IMR-90 (cell line): ENCODE data around the gene PFKFB2. TPM values are rescaled to one million over a fixed set of nuclear protein-coding genes. Genes with fewer than 3 reads are reported as not detected.

Source experiments
- ATAC-seq: fragments of 200-7000 bp; cut with Tn5 transposase; 2 replicates; pipeline ENCODE4 v1.9.1; 2020; ENCODE audit warnings: low read depth, mild to moderate bottlenecking, moderate library complexity
- BruUV-seq: library from RNA; stranded (reverse); fragments of 400-500 nt; replicated peaks from 2 replicates; lab custom pipeline; 2021; lab: Mats Ljungman, UMichigan
- CTCF ChIA-PET: fragments of 300-600 bp; formaldehyde crosslinking; extraction: SDS; loops from one replicate; lab custom pipeline; 2021; ENCODE audit warnings: antibody characterized with exemption; lab: Yijun Ruan, JAX
- POLR2A ChIA-PET: fragments of 300-600 bp; sonication (Branson Sonifier 250); formaldehyde crosslinking; loops from one replicate; lab custom pipeline; 2022; ENCODE audit warnings: antibody characterized with exemption; ENCODE audit not compliant: unreplicated experiment; lab: Charles Lee
- DNase-seq: peaks from one replicate; pipeline ENCODE4 v3.0.0; 2013
- H2AFZ ChIP-seq: replicated peaks from 2 replicates; pipeline ENCODE3; 2013; ENCODE audit warnings: low read length, mild to moderate bottlenecking; ENCODE audit not compliant: poor library complexity
- H2AK5ac ChIP-seq: 2 replicates; pipeline ENCODE4 v1.6.1; 2013; ENCODE audit warnings: low read depth, low read length, inconsistent platforms
- H2AK9ac ChIP-seq: replicated peaks from 2 replicates; pipeline ENCODE3; 2013; ENCODE audit warnings: mild to moderate bottlenecking, low read depth, low read length, moderate library complexity; ENCODE audit not compliant: poor library complexity
- H2BK120ac ChIP-seq: 2 replicates; pipeline ENCODE4 v1.6.1; 2013; ENCODE audit warnings: low read depth, low read length, inconsistent platforms
- H2BK15ac ChIP-seq: 3 replicates; pipeline ENCODE4 v1.6.1; 2013; ENCODE audit warnings: low read depth, low read length, inconsistent platforms
- H2BK20ac ChIP-seq: 2 replicates; pipeline ENCODE4 v1.6.1; 2013; ENCODE audit warnings: low read depth, mild to moderate bottlenecking, inconsistent platforms, low read length, moderate library complexity
- H2BK5ac ChIP-seq: 2 replicates; pipeline ENCODE4 v1.6.1; 2013; ENCODE audit warnings: mild to moderate bottlenecking, low read depth, low read length, inconsistent platforms; ENCODE audit not compliant: poor library complexity, severe bottlenecking
- H3K14ac ChIP-seq: replicated peaks from 2 replicates; pipeline ENCODE4 v1.6.1; 2013; ENCODE audit warnings: low read depth, low read length, inconsistent platforms
- H3K18ac ChIP-seq: 2 replicates; pipeline ENCODE4 v1.6.1; 2013; ENCODE audit warnings: low read depth, low read length, control low read depth
- H3K23ac ChIP-seq: 2 replicates; pipeline ENCODE4 v1.6.1; 2013; ENCODE audit warnings: low read depth, low read length, inconsistent platforms
- H3K27ac ChIP-seq: 2 replicates; pipeline ENCODE4 v1.5.1; 2013; ENCODE audit warnings: mild to moderate bottlenecking, control low read depth, low read length; ENCODE audit not compliant: insufficient read depth
- H3K27me3 ChIP-seq: 2 replicates; pipeline ENCODE4 v1.6.1; 2013; ENCODE audit warnings: low read length; ENCODE audit not compliant: control insufficient read depth, insufficient read depth
- H3K36me3 ChIP-seq: 2 replicates; pipeline ENCODE4 v1.6.1; 2013; ENCODE audit warnings: low read length, mixed read lengths; ENCODE audit not compliant: control insufficient read depth, insufficient read depth
- H3K4ac ChIP-seq: 2 replicates; pipeline ENCODE4 v1.6.1; 2013; ENCODE audit warnings: low read depth, low read length, inconsistent platforms
- H3K4me1 ChIP-seq: 2 replicates; pipeline ENCODE4 v1.6.1; 2013; ENCODE audit warnings: low read length, mixed read lengths; ENCODE audit not compliant: control insufficient read depth, insufficient read depth
- H3K4me2 ChIP-seq: 2 replicates; pipeline ENCODE4 v1.6.1; 2013; ENCODE audit warnings: low read depth, mild to moderate bottlenecking, control low read depth, low read length, moderate library complexity
- H3K4me3 ChIP-seq: 2 replicates; pipeline ENCODE4 v1.5.1; 2013; ENCODE audit warnings: low read depth, mild to moderate bottlenecking, control low read depth, low read length, moderate library complexity; ENCODE audit not compliant: insufficient read depth
- H3K56ac ChIP-seq: 2 replicates; pipeline ENCODE4 v1.6.1; 2013; ENCODE audit warnings: low read length, inconsistent platforms; ENCODE audit not compliant: insufficient read depth; ENCODE audit errors: extremely low read depth
- H3K79me1 ChIP-seq, 2 experiments: 2 replicates each; pipeline ENCODE4 v1.6.1; 2013; ENCODE audit warnings: low read length in 2 of 2, inconsistent platforms in 1 of 2, low read depth in 1 of 2
- H3K9ac ChIP-seq: 2 replicates; pipeline ENCODE4 v1.6.1; 2013; ENCODE audit warnings: low read depth, low read length, control low read depth
- H3K9me1 ChIP-seq: 2 replicates; pipeline ENCODE4 v1.6.1; 2013; ENCODE audit warnings: low read length, inconsistent platforms; ENCODE audit not compliant: insufficient read depth
- H3K9me3 ChIP-seq: 2 replicates; pipeline ENCODE4 v1.6.1; 2013; ENCODE audit warnings: low read length; ENCODE audit not compliant: control insufficient read depth, insufficient read depth
- H4K20me1 ChIP-seq: 2 replicates; pipeline ENCODE4 v1.6.1; 2013; ENCODE audit warnings: low read length, inconsistent platforms; ENCODE audit not compliant: insufficient read depth
- H4K5ac ChIP-seq: 2 replicates; pipeline ENCODE4 v1.6.1; 2013; ENCODE audit warnings: mild to moderate bottlenecking, low read depth, low read length, control low read depth
- H4K8ac ChIP-seq, 2 experiments: 2 replicates each; pipeline ENCODE4 v1.6.1; 2013; ENCODE audit warnings: low read depth in 2 of 2, low read length in 2 of 2, control low read depth in 1 of 2, inconsistent platforms in 1 of 2
- H4K91ac ChIP-seq: 2 replicates; pipeline ENCODE4 v1.6.1; 2013; ENCODE audit warnings: low read depth, low read length, inconsistent platforms; ENCODE audit not compliant: insufficient read depth
- BHLHE40 ChIP-seq: fragments of 150-350 bp; IDR thresholded peaks from 2 replicates; pipeline ENCODE4 v1.6.1; 2016; ENCODE audit warnings: mild to moderate bottlenecking, low read depth, low read length
- CEBPB ChIP-seq: IDR thresholded peaks from 2 replicates; pipeline ENCODE4 v1.6.1; 2012; ENCODE audit warnings: low read depth, low read length, improper control_type of control experiment
- CHD1 ChIP-seq: IDR thresholded peaks from 2 replicates; pipeline ENCODE4 v1.6.1; 2012; ENCODE audit warnings: low read depth, low read length, improper control_type of control experiment
- FOS ChIP-seq: fragments of 150-350 bp; IDR thresholded peaks from 2 replicates; pipeline ENCODE4 v1.6.1; 2016; ENCODE audit warnings: low read depth, low read length
- MAFK ChIP-seq: IDR thresholded peaks from 2 replicates; pipeline ENCODE4 v1.6.1; 2012; ENCODE audit warnings: low read depth, low read length, improper control_type of control experiment
- MAZ ChIP-seq: IDR thresholded peaks from 2 replicates; pipeline ENCODE4 v1.6.1; 2012; ENCODE audit warnings: low read depth, mild to moderate bottlenecking, low read length, improper control_type of control experiment, moderate library complexity, borderline replicate concordance
- MXI1 ChIP-seq: IDR thresholded peaks from 2 replicates; pipeline ENCODE4 v1.6.1; 2012; ENCODE audit warnings: low read depth, mild to moderate bottlenecking, low read length, moderate library complexity, borderline replicate concordance
- NFE2L2 ChIP-seq: fragments of 150-350 bp; IDR thresholded peaks from 2 replicates; pipeline ENCODE4 v1.6.1; 2016; ENCODE audit warnings: low read depth, mild to moderate bottlenecking, low read length
- POLR2A ChIP-seq: IDR thresholded peaks from 2 replicates; pipeline ENCODE4 v1.6.1; 2012; ENCODE audit warnings: mild to moderate bottlenecking, low read depth, low read length
- RAD21 ChIP-seq: IDR thresholded peaks from 2 replicates; pipeline ENCODE4 v1.6.1; 2012; ENCODE audit warnings: low read length, improper control_type of control experiment
- RCOR1 ChIP-seq: IDR thresholded peaks from 2 replicates; pipeline ENCODE4 v1.6.1; 2012; ENCODE audit warnings: mild to moderate bottlenecking, low read length, improper control_type of control experiment; ENCODE audit not compliant: insufficient replicate concordance
- RFX5 ChIP-seq: IDR thresholded peaks from 2 replicates; pipeline ENCODE4 v1.8.0; 2012; ENCODE audit warnings: low read depth, mild to moderate bottlenecking, low read length, moderate library complexity
- SMC3 ChIP-seq: fragments of 150-350 bp; IDR thresholded peaks from 2 replicates; pipeline ENCODE4 v1.6.1; 2016; ENCODE audit warnings: low read depth, mild to moderate bottlenecking, antibody characterized with exemption, low read length, moderate library complexity
- WGBS, 2 experiments: methylation state at CpG; one replicate each; pipeline versions ENCODE4 v1.1.5 to v1.1.7; 2013; ENCODE audit warnings: missing lambda C conversion rate in 2 of 2; ENCODE audit not compliant: insufficient read length in 1 of 2; ENCODE audit errors: extremely low coverage in 2 of 2; 5-methylcytosine and 5-hydroxymethylcytosine counted together
- dilution Hi-C: fragments of 300-500 bp; cut with HindIII; formaldehyde crosslinking; loops from one replicate; pipeline ENCODE4 v1.14.3; 2018; ENCODE audit warnings: low sequenced_read_pairs; ENCODE audit not compliant: unreplicated experiment
- in situ Hi-C: fragments of 300-500 bp; cut with MboI; formaldehyde crosslinking; loops from 3 replicates; pipeline ENCODE4 v1.14.3; 2019; ENCODE audit warnings: low sequenced_read_pairs, inconsistent platforms, mixed read lengths
- intact Hi-C: fragments of 100-400 bp; cut with micrococcal nuclease; formaldehyde crosslinking; loops from 2 replicates; pipeline ENCODE4 v1.10.0; 2022
- polyA plus RNA-seq, 3 experiments: library from polyadenylated mRNA; depleted of rRNA; stranded (reverse); fragments of >200 nt; gene quantifications; 2 replicates each; pipeline ENCODE4 v1.2.3, GENCODE V29; 2012; ENCODE audit warnings: low replicate concordance in 1 of 3
- total RNA-seq: library from RNA; depleted of rRNA; stranded (reverse); fragments of >200 nt; gene quantifications from 2 replicates; pipeline ENCODE4 v1.2.3, GENCODE V29; 2012
- TF ChIP-seq, protein P1 (sequence below): fragments of 150-350 bp; IDR thresholded peaks from 2 replicates; pipeline ENCODE4 v1.6.1; 2017; ENCODE audit warnings: mild to moderate bottlenecking, antibody characterized with exemption, low read length, low read depth
- TF ChIP-seq, protein P2 (sequence below): conservative IDR thresholded peaks from 2 replicates; pipeline ENCODE4 v1.5.1; 2012; ENCODE audit warnings: mild to moderate bottlenecking, low read depth, low read length, improper control_type of control experiment
- TF ChIP-seq, protein P3 (sequence below): fragments of 150-350 bp; IDR thresholded peaks from 2 replicates; pipeline ENCODE4 v1.6.1; 2016; ENCODE audit warnings: low read depth, mild to moderate bottlenecking, low read length, moderate library complexity, borderline replicate concordance

PFKFB2 gene
- total and polyA plus RNA-seq, 2 of the 4 experiments (the other 2 are of a cell fraction), result 0.62 to 1.3 TPM

DNA sequence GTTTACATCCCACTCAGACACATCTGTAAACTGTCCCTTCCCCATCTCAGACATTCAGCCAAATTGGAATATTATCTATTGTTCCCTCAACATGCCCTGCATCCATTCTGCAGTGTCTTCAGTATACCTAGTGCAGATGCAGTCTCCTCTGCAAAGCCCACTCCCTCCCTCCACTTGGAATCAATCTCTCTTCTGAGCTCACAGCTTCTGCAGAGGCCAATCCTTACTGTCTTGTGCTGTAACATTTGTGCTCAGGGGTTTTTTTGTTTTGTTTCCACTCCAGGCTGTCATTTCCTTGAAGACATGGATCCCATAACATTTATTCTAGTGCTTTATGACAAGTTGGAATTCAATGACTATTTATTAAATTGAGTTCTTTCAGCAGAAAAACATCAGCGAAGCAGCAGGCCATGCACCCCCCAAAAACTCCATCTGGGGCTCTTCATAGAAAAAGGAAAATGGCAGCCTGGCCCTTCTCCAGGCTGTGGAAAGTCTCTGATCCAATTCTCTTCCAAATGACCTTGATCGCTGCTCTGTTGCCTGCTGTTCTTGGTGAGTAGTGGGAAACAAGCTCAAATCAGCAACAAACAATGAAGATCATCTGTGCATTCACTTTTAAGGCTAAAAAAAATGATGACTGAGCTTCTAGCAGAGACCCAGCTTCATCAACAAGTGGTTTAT is 59.7 kb downstream of the PFKFB2 start:
- no peak overlapping the region for H3K4ac ChIP-seq
- no peak overlapping the region for H3K23ac ChIP-seq
- no peak overlapping the region for H2BK20ac ChIP-seq
- H3K9me1 ChIP-seq, result no peaks in the 10 kb centered on the region
- TF ChIP-seq, protein P1, sequence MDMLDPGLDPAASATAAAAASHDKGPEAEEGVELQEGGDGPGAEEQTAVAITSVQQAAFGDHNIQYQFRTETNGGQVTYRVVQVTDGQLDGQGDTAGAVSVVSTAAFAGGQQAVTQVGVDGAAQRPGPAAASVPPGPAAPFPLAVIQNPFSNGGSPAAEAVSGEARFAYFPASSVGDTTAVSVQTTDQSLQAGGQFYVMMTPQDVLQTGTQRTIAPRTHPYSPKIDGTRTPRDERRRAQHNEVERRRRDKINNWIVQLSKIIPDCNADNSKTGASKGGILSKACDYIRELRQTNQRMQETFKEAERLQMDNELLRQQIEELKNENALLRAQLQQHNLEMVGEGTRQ, result no peak
- TF ChIP-seq POLR2A (no peak), RFX5 (no peak), FOS (no peak), RCOR1 (no peak), CHD1 (no peak), MXI1 (no peak), SMC3 (no peak), NFE2L2 (no peak), BHLHE40 (no peak), MAZ (no peak), RAD21 (no peak), CEBPB (no peak), MAFK (no peak)
- TF ChIP-seq, protein P2, sequence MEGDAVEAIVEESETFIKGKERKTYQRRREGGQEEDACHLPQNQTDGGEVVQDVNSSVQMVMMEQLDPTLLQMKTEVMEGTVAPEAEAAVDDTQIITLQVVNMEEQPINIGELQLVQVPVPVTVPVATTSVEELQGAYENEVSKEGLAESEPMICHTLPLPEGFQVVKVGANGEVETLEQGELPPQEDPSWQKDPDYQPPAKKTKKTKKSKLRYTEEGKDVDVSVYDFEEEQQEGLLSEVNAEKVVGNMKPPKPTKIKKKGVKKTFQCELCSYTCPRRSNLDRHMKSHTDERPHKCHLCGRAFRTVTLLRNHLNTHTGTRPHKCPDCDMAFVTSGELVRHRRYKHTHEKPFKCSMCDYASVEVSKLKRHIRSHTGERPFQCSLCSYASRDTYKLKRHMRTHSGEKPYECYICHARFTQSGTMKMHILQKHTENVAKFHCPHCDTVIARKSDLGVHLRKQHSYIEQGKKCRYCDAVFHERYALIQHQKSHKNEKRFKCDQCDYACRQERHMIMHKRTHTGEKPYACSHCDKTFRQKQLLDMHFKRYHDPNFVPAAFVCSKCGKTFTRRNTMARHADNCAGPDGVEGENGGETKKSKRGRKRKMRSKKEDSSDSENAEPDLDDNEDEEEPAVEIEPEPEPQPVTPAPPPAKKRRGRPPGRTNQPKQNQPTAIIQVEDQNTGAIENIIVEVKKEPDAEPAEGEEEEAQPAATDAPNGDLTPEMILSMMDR, result no peak
- TF ChIP-seq, protein P3, sequence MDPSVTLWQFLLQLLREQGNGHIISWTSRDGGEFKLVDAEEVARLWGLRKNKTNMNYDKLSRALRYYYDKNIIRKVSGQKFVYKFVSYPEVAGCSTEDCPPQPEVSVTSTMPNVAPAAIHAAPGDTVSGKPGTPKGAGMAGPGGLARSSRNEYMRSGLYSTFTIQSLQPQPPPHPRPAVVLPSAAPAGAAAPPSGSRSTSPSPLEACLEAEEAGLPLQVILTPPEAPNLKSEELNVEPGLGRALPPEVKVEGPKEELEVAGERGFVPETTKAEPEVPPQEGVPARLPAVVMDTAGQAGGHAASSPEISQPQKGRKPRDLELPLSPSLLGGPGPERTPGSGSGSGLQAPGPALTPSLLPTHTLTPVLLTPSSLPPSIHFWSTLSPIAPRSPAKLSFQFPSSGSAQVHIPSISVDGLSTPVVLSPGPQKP, result no peak
- BruUV-seq, result no TSS peak
- H4K8ac ChIP-seq, result no peak overlapping the region
- no peaks in the 10 kb centered on the region for H3K9me3 ChIP-seq
- CTCF ChIA-PET, result no interaction called here
- intact Hi-C loops, result no loop called here
- dilution Hi-C loops, result no loop called here
- no peak overlapping the region for H2BK120ac ChIP-seq
- DNase-seq (no peak), ATAC-seq (no peak)
- no peaks in the 10 kb centered on the region for H3K4me1 ChIP-seq
- H4K20me1 ChIP-seq, result no peaks in the 10 kb centered on the region
- no peak overlapping the region for H3K4me2 ChIP-seq
- H4K91ac ChIP-seq, result no peak overlapping the region
- H3K27me3 ChIP-seq, result no peaks in the 10 kb centered on the region; the same call in 1 of the 2 replicates
- H2AFZ ChIP-seq, result no peak overlapping the region
- H3K27ac ChIP-seq, result no peak overlapping the region
- no peak overlapping the region for H3K9ac ChIP-seq
- no peak overlapping the region for H4K5ac ChIP-seq
- H3K56ac ChIP-seq, result no peak overlapping the region
- H2AK5ac ChIP-seq, result no peak overlapping the region
- no peak overlapping the region for H3K18ac ChIP-seq
- POLR2A ChIA-PET, result no interaction called here
- no CpG with 5 or more reads among the region's 2 CpGs for WGBS, 2 experiments
- H3K14ac ChIP-seq, result no peak overlapping the region
- in situ Hi-C loops, result no loop called here
- H3K4me3 ChIP-seq, result no peak overlapping the region
- H3K36me3 ChIP-seq, result no peaks in the 10 kb centered on the region
- no peak overlapping the region for H2BK15ac ChIP-seq
- no peak overlapping the region for H2BK5ac ChIP-seq
- H2AK9ac ChIP-seq, result no peak overlapping the region
- H3K79me1 ChIP-seq, result no peaks in the 10 kb centered on the region
